Liver (tissue), 9 donors: ENCODE measurements around the gene RAET1E. TPM values are rescaled to one million over a fixed set of nuclear protein-coding genes. Genes with fewer than 3 reads are reported as not detected.

ENCODE experiments used
- DNase-seq: peaks from one replicate; pipeline ENCODE4 v3.0.0-alpha.2; 2017; ENCODE audit warnings: low spot score
- H3K27ac ChIP-seq, 2 donors: one replicate each; pipeline ENCODE4 v1.7.0; 2013; ENCODE audit warnings: inconsistent platforms in 2 of 2, low read length in 2 of 2, control low read depth in 1 of 2, low read depth in 1 of 2, mild to moderate bottlenecking in 1 of 2
- H3K27me3 ChIP-seq, 4 donors: one replicate each; pipeline versions ENCODE4 v1.6.1 to v1.7.0; 2013; ENCODE audit warnings: low read length in 3 of 4, inconsistent platforms in 1 of 4, mild to moderate bottlenecking in 1 of 4, moderate library complexity in 1 of 4; ENCODE audit not compliant: control insufficient read depth in 4 of 4, insufficient read depth in 4 of 4
- H3K36me3 ChIP-seq, 4 donors: one replicate each; pipeline versions ENCODE4 v1.6.1 to v1.7.0; 2013; ENCODE audit warnings: low read length in 3 of 4, mild to moderate bottlenecking in 3 of 4, low read depth in 1 of 4, moderate library complexity in 1 of 4; ENCODE audit not compliant: control insufficient read depth in 4 of 4, insufficient read depth in 3 of 4
- H3K4me1 ChIP-seq, 4 donors: one replicate each; pipeline versions ENCODE4 v1.6.1 to v1.7.0; 2013; ENCODE audit warnings: low read length in 3 of 4, mild to moderate bottlenecking in 3 of 4, moderate library complexity in 1 of 4; ENCODE audit not compliant: control insufficient read depth in 4 of 4, insufficient read depth in 4 of 4
- H3K4me3 ChIP-seq, 3 donors: one replicate each; pipeline versions ENCODE4 v1.6.1 to v1.7.0; 2013; ENCODE audit warnings: low read length in 3 of 3, control low read depth in 1 of 3, low read depth in 1 of 3, mild to moderate bottlenecking in 1 of 3
- H3K9ac ChIP-seq, 2 donors: one replicate each; pipeline ENCODE4 v1.7.0; 2013; ENCODE audit warnings: low read length in 2 of 2, mild to moderate bottlenecking in 2 of 2, moderate library complexity in 2 of 2, control low read depth in 1 of 2, low read depth in 1 of 2
- H3K9me3 ChIP-seq, 4 donors: one replicate each; pipeline versions ENCODE4 v1.6.1 to v1.7.0; 2013; ENCODE audit warnings: low read length in 3 of 4; ENCODE audit not compliant: control insufficient read depth in 4 of 4
- CTCF ChIP-seq: fragments of 150-350 bp; IDR thresholded peaks from 2 replicates; pipeline ENCODE4 v1.5.1; 2017; ENCODE audit warnings: improper control_type of control experiment, low read depth, low read length; ENCODE audit not compliant: missing input control
- EGR1 ChIP-seq, 2 donors: IDR thresholded peaks; 2 replicates each; pipeline ENCODE4 v1.6.1; 2016 to 2018; ENCODE audit warnings: antibody characterized with exemption in 2 of 2, low read depth in 2 of 2
- FOXA1 ChIP-seq: IDR thresholded peaks from 2 replicates; pipeline ENCODE4 v1.6.1; 2016; ENCODE audit warnings: antibody characterized with exemption
- FOXA2 ChIP-seq: IDR thresholded peaks from 2 replicates; pipeline ENCODE4 v1.6.1; 2016; ENCODE audit warnings: antibody characterized with exemption
- GABPA ChIP-seq, 2 donors: IDR thresholded peaks in 1 of 2; conservative IDR thresholded peaks in 1 of 2; 2 replicates each; pipeline ENCODE4 v1.6.1; 2016; ENCODE audit warnings: antibody characterized with exemption in 2 of 2, mild to moderate bottlenecking in 1 of 2, moderate library complexity in 1 of 2
- HNF4A ChIP-seq, 2 donors: conservative IDR thresholded peaks; 2 replicates each; pipeline ENCODE4 v1.6.1; 2016; ENCODE audit warnings: antibody characterized with exemption in 2 of 2, mild to moderate bottlenecking in 2 of 2
- HNF4G ChIP-seq: IDR thresholded peaks from 2 replicates; pipeline ENCODE4 v1.6.1; 2016; ENCODE audit warnings: antibody characterized with exemption
- JUND ChIP-seq, 2 donors: IDR thresholded peaks; 2 replicates each; pipeline ENCODE4 v1.6.1; 2016; ENCODE audit warnings: antibody characterized with exemption in 2 of 2
- NR2F2 ChIP-seq: IDR thresholded peaks from 2 replicates; pipeline ENCODE4 v1.6.1; 2016; ENCODE audit warnings: antibody characterized with exemption
- RAD21 ChIP-seq, 2 donors: IDR thresholded peaks; 2 replicates each; pipeline ENCODE4 v1.6.1; 2016; ENCODE audit warnings: antibody characterized with exemption in 2 of 2, mild to moderate bottlenecking in 2 of 2
- REST ChIP-seq: IDR thresholded peaks from 2 replicates; pipeline ENCODE4 v1.6.1; 2016; ENCODE audit warnings: antibody characterized with exemption, mild to moderate bottlenecking
- RXRA ChIP-seq, 2 donors: IDR thresholded peaks; 2 replicates each; pipeline ENCODE4 v1.6.1; 2017 to 2018; ENCODE audit warnings: antibody characterized with exemption in 2 of 2, mild to moderate bottlenecking in 1 of 2
- SP1 ChIP-seq: IDR thresholded peaks from 2 replicates; pipeline ENCODE4 v1.6.1; 2018; ENCODE audit warnings: antibody characterized with exemption, mild to moderate bottlenecking
- TAF1 ChIP-seq: conservative IDR thresholded peaks from 2 replicates; pipeline ENCODE4 v1.6.1; 2016; ENCODE audit warnings: antibody characterized with exemption, mild to moderate bottlenecking
- YY1 ChIP-seq: IDR thresholded peaks from 2 replicates; pipeline ENCODE4 v1.6.1; 2016; ENCODE audit warnings: antibody characterized with exemption, mild to moderate bottlenecking
- WGBS: extraction: QIAGEN DNeasy Blood & Tissue Kit; methylation state at CpG from one replicate; pipeline ENCODE4 v1.1.7; 2013; 5-methylcytosine and 5-hydroxymethylcytosine counted together
- polyA plus RNA-seq, 2 donors: library from polyadenylated mRNA; stranded (reverse) in 1 of 2; unstranded in 1 of 2; fragments of 200-250 nt in 1 of 2; fragments of >200 nt in 1 of 2; fragmentation: Nextera tagmentation in 1 of 2; extraction: Ambion mirVana in 1 of 2; gene quantifications; one replicate each; pipeline versions ENCODE4 v1.2.1 to v1.2.3, GENCODE V29; 2013 to 2015
- total RNA-seq, 2 donors: library from RNA; depleted of rRNA; stranded (reverse); fragments of >200 nt; gene quantifications; one replicate each; pipeline ENCODE4 v1.2.3, GENCODE V29; 2014
- TF ChIP-seq, protein P1 (sequence below): IDR thresholded peaks from 2 replicates; pipeline ENCODE4 v1.6.1; 2016; ENCODE audit warnings: antibody characterized with exemption
- TF ChIP-seq, protein P2 (sequence below): IDR thresholded peaks from 2 replicates; pipeline ENCODE4 v1.6.1; 2016; ENCODE audit warnings: antibody characterized with exemption
- TF ChIP-seq, protein P3 (sequence below): IDR thresholded peaks from 2 replicates; pipeline ENCODE4 v1.6.1; 2016; ENCODE audit warnings: antibody characterized with exemption
- donor health status: healthy.
- donor health status: healthy.
- donor health status: healthy.
- donor health status: healthy.
- donor health status: healthy.

Gene RAET1E
- total and polyA plus RNA-seq, 4 donors, result not detected

GRCh38 chr6:149905911-149906371 lies 8.0 kb upstream of the RAET1E start (continued):
- TF ChIP-seq TAF1 (no peak), HNF4G (no peak), JUND (IDR thresholded peaks at IDR 0.05) (no peak)

DNA sequence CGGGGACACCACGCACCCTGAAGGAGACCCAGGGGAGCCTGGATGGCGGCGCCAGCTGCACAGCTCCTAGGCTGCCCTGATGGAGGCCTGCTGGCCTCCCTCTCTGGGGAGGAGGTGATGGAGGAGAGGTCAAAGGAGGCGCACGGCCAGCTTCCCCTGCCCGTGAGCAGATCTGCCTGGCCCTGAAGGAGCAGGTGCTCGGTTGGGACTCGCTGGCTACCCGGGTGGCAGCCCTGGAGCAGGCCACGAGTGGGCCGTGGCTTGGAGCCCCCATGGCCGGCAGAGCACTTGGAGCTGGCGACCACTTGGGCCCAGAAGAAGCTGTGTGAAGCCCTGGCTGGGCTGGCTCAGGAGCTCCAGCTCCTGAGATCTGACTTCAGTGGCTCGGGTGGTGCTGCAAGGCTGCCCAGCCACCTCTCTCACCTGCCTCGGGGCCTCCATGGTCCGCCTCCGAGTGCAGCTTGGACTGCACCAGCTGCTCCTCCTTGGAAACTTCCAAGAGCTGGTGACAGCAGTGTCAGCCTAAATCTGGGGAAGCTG lies 7.5 kb upstream of the RAET1E start:
- Histone ChIP-seq H3K27me3 (no peaks in the 10 kb centered on the region), H3K9ac (no peak overlapping the region), H3K27ac (no peak overlapping the region), H3K4me1 (no peaks in the 10 kb centered on the region), H3K9me3 (no peaks in the 10 kb centered on the region), H3K36me3 (no peaks in the 10 kb centered on the region), H3K4me3 (no peak overlapping the region)
- TF ChIP-seq NR2F2, result no peak
- TF ChIP-seq FOXA1, result no peak
- no peak for TF ChIP-seq HNF4G
- TF ChIP-seq HNF4A (conservative IDR thresholded peaks at IDR 0.05), result no peak
- TF ChIP-seq SP1, result no peak
- TF ChIP-seq CTCF, result no peak
- no peak for TF ChIP-seq GABPA (IDR thresholded peaks at IDR 0.05 in 1 of 2, conservative IDR thresholded peaks at IDR 0.05 in 1 of 2)
- TF ChIP-seq, protein P1, sequence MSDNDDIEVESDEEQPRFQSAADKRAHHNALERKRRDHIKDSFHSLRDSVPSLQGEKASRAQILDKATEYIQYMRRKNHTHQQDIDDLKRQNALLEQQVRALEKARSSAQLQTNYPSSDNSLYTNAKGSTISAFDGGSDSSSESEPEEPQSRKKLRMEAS, result no peak
- no peak for TF ChIP-seq RAD21 (IDR thresholded peaks at IDR 0.05)
- TF ChIP-seq, protein P2, sequence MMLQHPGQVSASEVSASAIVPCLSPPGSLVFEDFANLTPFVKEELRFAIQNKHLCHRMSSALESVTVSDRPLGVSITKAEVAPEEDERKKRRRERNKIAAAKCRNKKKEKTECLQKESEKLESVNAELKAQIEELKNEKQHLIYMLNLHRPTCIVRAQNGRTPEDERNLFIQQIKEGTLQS, result no peak
- TF ChIP-seq, protein P3, sequence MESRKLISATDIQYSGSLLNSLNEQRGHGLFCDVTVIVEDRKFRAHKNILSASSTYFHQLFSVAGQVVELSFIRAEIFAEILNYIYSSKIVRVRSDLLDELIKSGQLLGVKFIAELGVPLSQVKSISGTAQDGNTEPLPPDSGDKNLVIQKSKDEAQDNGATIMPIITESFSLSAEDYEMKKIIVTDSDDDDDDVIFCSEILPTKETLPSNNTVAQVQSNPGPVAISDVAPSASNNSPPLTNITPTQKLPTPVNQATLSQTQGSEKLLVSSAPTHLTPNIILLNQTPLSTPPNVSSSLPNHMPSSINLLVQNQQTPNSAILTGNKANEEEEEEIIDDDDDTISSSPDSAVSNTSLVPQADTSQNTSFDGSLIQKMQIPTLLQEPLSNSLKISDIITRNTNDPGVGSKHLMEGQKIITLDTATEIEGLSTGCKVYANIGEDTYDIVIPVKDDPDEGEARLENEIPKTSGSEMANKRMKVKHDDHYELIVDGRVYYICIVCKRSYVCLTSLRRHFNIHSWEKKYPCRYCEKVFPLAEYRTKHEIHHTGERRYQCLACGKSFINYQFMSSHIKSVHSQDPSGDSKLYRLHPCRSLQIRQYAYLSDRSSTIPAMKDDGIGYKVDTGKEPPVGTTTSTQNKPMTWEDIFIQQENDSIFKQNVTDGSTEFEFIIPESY, result no peak
- no peak for TF ChIP-seq TAF1
- DNase-seq, result no peak
- WGBS, result 93% methylated on average over 18 of the region's 18 CpGs

DNA sequence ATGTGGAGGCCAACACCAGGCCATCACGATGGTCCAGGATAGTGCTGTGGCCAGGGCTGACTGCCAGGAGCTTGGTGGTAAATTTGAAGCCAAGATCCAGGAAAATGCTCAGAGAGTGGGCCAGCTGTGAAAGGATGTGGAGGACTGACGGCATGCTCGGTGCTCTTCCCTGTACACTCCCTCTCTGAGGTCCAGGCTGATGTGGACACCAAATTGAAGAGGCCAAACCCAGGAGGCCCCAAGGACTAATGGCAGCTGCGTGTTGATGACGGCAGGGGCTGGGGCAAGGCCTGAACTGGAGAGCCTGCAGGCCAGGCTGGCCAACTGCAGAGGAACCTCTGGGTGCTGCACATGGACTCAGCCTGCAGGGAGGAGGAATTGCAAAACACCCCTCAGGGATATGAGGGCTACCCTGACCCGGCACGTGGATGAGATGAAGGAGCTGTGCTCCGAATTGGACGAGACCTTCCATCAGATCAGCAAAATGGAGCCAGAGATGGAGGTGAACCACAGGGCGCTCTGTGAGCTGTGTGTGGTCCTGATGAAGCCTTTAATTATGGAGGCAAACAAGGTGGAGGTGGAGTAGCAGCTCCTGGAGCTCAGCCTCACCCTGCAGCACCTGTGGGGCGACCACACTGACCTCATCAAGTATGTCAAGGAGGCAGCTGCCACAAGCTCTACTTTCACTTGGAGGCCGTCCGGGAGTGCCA lies 6.9 kb upstream of the RAET1E start:
- Histone ChIP-seq H3K4me3 (no peak overlapping the region), H3K4me1 (no peaks in the 10 kb centered on the region), H3K9me3 (no peaks in the 10 kb centered on the region), H3K36me3 (no peaks in the 10 kb centered on the region), H3K27me3 (no peaks in the 10 kb centered on the region), H3K27ac (no peak overlapping the region), H3K9ac (no peak overlapping the region)
- WGBS, result 91% methylated on average over 13 of the region's 13 CpGs
- DNase-seq, result no peak
- TF ChIP-seq, protein P3, result no peak
- TF ChIP-seq EGR1 (IDR thresholded peaks at IDR 0.05; ENCODE audit: low read depth in 2 of 2) (no peak), HNF4G (no peak), HNF4A (conservative IDR thresholded peaks at IDR 0.05) (no peak), JUND (IDR thresholded peaks at IDR 0.05) (no peak), RAD21 (IDR thresholded peaks at IDR 0.05) (no peak), GABPA (IDR thresholded peaks at IDR 0.05 in 1 of 2, conservative IDR thresholded peaks at IDR 0.05 in 1 of 2) (no peak), YY1 (no peak), FOXA2 (no peak), FOXA1 (no peak), REST (no peak), RXRA (IDR thresholded peaks at IDR 0.05) (no peak)
- TF ChIP-seq, protein P2, result no peak
- TF ChIP-seq, protein P1, result no peak
